Urinary bladder (tissue), 4 donors: ENCODE data around the gene RPL13. TPM values are rescaled to one million over a fixed set of nuclear protein-coding genes. Genes with fewer than 3 reads are reported as not detected.
"Not testable (repeated sequence)": the region's sequence is repeated elsewhere in the genome, so short reads cannot be mapped to it uniquely, and the experiment has no call there.

Experiments used
- DNase-seq: peaks from one replicate; pipeline ENCODE4 v3.0.0-alpha.2; 2015; ENCODE audit errors: extremely low spot score
- H3K27ac ChIP-seq: one replicate; pipeline ENCODE4 v1.5.1; 2013; ENCODE audit warnings: low read depth, mild to moderate bottlenecking, moderate library complexity
- H3K36me3 ChIP-seq: one replicate; pipeline ENCODE4 v1.6.1; 2013; ENCODE audit warnings: mild to moderate bottlenecking, moderate library complexity; ENCODE audit not compliant: insufficient read depth
- H3K4me1 ChIP-seq: one replicate; pipeline ENCODE4 v1.6.1; 2013; ENCODE audit warnings: mild to moderate bottlenecking, moderate library complexity; ENCODE audit not compliant: insufficient read depth
- H3K4me3 ChIP-seq: one replicate; pipeline ENCODE4 v1.5.1; 2013; ENCODE audit warnings: low read depth, low read length
- WGBS: extraction: QIAGEN DNeasy Blood & Tissue Kit; methylation state at CpG from one replicate; pipeline ENCODE4 v1.1.7; 2013; 5-methylcytosine and 5-hydroxymethylcytosine counted together
- polyA plus RNA-seq: library from polyadenylated mRNA; stranded (reverse); fragments of 200-250 nt; gene quantifications from one replicate; pipeline ENCODE4 v1.2.3, GENCODE V29; 2013
- total RNA-seq: library from RNA; depleted of rRNA; stranded (reverse); fragments of >200 nt; gene quantifications from one replicate; pipeline ENCODE4 v1.2.3, GENCODE V29; 2014
- donor health status: healthy with polysubstance abuse.
- donor health status: healthy.

Gene RPL13
- total and polyA plus RNA-seq, 2 donors = 2,031 to 7,650 TPM

DNA sequence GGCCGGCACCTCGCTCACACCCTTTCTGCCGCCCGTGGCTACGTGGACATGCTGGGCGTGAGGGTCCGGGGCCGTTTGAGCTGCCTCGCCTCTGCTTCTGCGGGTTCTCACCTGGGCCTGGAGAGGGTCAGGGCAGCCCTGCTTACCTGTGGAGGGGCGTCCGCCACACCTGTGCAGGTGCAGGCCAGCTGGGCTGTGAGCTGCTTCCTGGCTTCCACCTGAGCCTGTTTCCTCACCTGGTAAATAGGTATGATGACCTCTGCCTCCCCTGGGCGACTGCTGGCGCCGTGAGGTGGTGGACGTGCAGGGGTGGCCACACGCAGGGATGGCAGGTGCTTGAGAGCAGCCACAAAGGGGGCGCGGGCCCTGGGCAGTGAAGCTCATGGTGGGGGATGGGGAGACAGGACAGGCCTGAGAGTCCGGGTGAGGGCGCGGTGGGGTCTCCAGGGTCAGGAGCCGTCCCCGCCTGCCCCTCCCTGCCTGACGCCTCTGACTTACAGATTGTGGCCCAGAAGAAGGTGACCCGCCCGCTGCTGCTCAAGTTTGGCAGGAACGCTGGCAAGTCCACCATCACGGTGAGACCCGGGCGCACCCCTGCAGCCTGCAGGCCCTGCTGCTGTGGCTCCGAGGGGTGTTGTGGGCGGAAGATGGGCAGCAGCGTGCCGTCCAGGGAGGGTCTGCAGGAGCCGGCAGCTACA lies 22.9 kb downstream of the RPL13 start:
- H3K27ac ChIP-seq = no peak overlapping the region
- no peak overlapping the region for H3K4me3 ChIP-seq
- 92% methylated on average over 36 of the region's 36 CpGs for WGBS
- H3K36me3 ChIP-seq = no peaks in the 10 kb centered on the region
- no peaks in the 10 kb centered on the region for H3K4me1 ChIP-seq
- no peak for DNase-seq

DNA sequence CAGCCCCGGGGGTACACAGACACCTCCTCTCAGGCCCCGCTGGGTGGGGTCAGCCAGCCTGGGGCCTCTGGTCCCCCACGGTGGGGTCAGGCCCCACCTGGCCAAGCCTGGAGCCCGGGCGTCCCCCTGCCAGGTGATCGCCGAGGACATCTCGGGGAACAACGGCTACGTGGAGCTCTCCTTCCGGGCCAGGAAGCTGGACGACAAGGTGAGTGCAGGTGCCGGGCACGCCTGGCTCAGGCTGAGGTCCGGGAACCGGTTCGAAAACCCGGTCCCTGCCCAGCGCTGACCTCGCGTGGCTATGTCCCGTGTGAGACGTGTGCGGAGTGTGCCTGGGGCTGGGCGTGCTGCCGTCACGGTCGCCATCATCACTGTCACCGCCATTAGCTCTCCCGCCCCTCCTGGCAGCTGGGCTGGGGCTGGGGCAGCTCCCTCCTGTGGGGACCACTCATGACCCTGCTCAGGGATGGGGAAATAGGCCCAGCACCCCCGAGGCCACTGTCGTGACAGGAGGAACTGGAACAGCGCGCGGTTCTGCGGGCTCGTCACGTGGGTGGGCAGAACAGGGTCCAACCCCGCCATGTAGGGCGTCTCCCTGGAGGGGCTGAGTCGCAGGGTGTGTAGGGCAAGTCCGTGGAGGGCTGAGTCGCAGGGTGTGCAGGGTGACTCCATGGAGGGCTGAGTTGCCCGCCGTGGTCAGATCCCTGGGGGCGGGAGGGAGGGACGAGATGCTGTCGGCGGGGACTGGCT lies 23.6 kb downstream of the RPL13 start:
- DNase-seq = no peak
- Histone ChIP-seq H3K36me3 (no peaks in the 10 kb centered on the region), H3K4me1 (no peaks in the 10 kb centered on the region), H3K4me3 (no peak overlapping the region), H3K27ac (no peak overlapping the region)
- WGBS = 90% methylated on average over 49 of the region's 49 CpGs

DNA sequence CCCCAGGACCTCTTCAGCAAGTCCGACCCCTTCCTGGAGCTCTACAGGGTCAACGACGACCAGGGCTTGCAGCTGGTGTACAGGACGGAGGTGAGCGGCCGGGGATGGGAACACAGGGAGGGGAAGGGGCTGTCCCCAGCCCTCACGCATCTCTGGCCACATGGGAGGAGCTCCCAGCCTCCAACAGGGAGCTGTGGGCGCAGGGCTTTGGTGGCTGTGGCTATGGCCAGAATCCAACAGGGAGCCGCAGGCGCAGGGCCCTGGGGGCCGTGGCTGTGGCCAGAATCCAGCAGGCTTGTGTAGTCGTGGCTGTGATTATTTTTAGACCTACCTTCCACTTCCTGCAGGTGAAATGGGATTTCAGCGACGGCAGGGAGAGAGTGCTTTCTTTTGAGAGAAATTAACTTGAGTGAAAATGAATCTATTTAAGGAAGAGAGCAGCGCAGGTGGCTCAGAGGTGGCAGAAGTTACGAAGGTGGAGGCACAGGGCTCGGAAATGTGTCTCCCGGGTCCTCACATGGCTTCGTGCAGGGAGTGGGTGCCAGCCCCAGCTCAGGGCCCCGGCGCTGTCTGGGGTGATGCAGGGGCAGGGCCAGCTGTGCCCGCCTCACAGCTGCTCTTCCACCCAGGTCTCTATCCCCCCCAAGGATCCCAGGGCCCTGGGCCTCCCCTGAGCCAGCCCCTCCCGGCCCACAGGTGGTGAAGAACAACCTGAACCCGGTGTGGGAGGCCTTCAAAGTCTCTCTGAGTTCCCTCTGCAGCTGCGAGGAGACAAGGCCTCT lies 24.5 kb downstream of the RPL13 start:
- H3K27ac ChIP-seq = no peak overlapping the region
- H3K4me3 ChIP-seq = no peak overlapping the region
- no peaks in the 10 kb centered on the region for H3K4me1 ChIP-seq
- WGBS = 64% methylated on average over 25 of the region's 25 CpGs
- no peak for DNase-seq
- H3K36me3 ChIP-seq = no peaks in the 10 kb centered on the region

DNA sequence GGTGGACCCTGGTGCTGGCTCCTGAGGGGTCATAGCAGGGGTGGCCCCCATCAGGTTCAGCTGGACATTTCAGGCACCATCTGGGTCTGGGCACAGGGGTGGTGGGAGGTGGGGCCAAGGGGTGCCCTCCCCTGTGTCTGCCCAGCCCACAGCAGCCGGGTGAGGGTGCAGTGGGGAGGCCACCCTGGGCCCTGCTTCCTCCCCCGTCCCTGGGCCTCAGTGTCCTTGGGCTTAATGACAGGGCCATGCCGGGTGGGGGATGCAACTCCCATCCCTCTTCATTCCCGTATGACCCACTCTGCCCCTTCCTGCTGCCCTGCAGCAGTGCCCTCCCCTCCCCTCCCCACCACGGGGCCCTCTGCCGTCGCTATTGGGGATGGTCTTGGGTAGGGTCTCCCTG lies 25.7 kb downstream of the RPL13 start:
- no peaks in the 10 kb centered on the region for H3K36me3 ChIP-seq

DNA sequence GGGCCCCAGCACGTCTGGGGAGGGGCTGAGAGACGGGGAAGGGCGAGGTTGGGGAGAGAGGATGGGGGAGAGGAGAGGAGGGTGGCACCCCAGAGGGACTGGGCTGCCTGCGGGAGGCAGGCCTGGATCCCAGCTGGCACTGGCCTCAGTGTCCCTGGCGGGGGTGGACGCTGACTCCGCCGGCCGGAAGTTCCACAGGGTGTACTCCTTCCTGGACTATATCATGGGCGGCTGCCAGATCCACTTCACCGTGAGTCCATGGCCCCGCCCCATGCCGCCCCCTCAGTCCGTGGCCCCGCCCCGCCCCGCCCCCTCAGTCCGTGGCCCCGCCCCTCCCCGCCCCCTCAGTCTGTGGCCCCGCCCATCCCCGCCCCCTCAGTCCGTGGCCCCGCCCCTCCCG lies 26.4 kb downstream of the RPL13 start:
- Histone ChIP-seq H3K27ac (no peak overlapping the region), H3K36me3 (no peaks in the 10 kb centered on the region), H3K4me1 (no peaks in the 10 kb centered on the region), H3K4me3 (no peak overlapping the region)
- 77% methylated on average over 24 of the region's 25 CpGs for WGBS
- DNase-seq = no peak

More for the DNA sequence above, 25.7 kb downstream of the RPL13 start:
- H3K4me1 ChIP-seq = no peaks in the 10 kb centered on the region
- no peak overlapping the region for H3K4me3 ChIP-seq
- no peak for DNase-seq
- no peak overlapping the region for H3K27ac ChIP-seq
- WGBS = 68% methylated on average over 7 of the region's 7 CpGs

DNA sequence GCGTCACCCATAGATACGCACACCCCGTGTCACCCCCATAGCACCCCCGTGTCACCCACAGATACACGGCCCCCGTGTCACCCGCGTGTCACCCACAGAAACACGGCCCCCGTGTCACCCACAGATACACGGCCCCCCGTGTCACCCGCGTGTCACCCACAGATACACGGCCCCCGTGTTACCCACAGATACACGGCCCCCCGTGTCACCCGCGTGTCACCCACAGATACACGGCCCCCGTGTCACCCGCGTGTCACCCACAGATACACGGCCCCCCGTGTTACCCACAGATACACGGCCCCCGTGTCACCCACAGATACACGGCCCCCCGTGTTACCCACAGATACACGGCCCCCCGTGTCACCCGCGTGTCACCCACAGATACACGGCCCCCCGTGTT lies 27.2 kb downstream of the RPL13 start:
- DNase-seq, H3K36me3 ChIP-seq: not testable (repeated sequence)
- WGBS = 96% methylated on average over 25 of the region's 36 CpGs

DNA sequence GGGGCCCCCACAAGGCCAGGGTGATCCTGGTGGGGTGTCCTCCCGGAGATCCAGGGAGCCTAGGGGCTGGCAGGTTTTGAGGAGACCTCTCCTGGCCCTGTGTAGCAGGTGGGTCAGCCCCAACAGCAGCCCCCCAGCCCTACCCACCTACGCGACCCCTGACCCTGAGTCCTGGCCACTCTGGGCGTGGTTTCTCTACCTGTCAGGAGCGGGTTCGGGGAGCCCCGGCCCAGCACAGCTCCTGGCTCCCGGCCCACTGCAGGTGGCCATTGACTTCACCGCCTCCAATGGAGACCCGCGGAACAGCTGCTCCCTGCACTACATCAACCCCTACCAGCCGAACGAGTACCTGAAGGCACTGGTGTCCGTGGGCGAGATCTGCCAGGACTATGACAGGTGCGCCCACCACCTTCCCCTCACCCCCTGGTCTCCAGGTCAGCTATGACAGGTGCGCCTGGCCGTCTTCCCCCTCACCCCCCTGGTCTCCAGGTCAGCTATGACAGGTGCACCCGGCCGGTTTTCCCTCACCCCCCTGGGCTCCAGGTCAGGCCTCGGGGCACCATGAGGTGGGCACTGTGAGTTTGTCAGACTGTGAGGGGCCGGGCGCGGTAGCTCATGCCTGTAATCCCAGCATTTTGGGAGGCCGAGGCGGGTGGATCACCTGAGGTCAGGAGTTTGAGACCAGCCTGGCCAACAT lies 28.1 kb downstream of the RPL13 start:
- no peaks in the 10 kb centered on the region for H3K4me1 ChIP-seq
- H3K4me3 ChIP-seq = no peak overlapping the region
- DNase-seq = no peak
- 93% methylated on average over 26 of the region's 26 CpGs for WGBS
- no peak overlapping the region for H3K27ac ChIP-seq
- no peaks in the 10 kb centered on the region for H3K36me3 ChIP-seq

More for the DNA sequence above, 27.2 kb downstream of the RPL13 start:
- H3K4me1 ChIP-seq, H3K27ac ChIP-seq, H3K4me3 ChIP-seq: not testable (repeated sequence)

DNA sequence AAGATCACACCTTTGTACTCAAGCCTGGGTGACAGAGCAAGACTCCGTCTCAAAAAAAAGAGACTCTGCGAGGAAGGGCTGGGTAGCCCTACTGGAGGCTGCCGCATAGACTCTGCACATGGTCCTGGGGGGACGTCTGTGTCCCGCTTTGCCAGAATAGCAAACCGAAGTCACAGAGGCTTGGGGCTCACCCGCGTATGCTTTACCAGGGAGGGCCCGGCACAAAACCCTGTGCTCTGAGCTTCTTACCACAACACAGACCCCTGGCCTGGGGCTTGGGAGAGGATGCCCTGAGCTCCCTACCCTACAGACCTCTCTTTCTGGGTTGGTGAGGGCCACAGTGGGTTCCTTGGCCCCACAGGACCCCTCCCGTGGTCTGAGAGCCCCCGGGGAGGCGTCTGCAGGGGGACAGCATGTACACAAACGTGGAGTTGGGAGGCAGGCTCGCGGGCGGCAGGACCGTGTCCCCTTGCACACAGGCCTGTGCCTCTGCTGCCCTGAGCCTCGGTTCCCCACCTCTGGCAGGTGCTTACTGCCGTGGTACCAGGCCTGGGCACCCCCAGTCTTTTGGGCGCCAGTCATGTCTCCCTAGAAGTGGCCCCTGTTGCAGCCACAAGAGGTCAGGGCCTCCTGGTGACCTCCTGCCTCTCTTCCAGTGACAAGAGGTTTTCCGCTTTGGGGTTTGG lies 28.9 kb downstream of the RPL13 start:
- no peak overlapping the region for H3K4me3 ChIP-seq
- no peak for DNase-seq
- H3K4me1 ChIP-seq = no peaks in the 10 kb centered on the region
- no peaks in the 10 kb centered on the region for H3K36me3 ChIP-seq
- H3K27ac ChIP-seq = no peak overlapping the region
- 91% methylated on average over 21 of the region's 21 CpGs for WGBS

DNA sequence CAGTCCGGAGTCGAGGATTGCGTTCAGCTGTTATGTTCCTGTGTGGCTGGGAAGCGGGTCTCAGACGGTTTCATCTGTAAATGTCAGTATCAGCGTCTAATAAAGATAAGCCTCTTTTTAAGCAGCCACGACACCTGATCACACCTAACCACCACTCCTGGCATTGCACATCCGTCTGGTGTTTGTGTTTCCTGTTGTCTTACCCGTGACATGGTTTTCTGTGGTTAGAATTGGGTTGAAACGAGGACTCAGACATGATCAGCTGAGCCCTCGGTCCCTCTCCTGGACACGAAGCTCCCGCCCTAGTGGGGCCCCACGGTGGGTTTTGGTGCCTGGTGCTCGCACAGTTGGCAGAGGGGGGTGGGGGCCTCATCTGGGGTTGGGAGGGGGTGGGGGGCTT lies 33.4 kb downstream of the RPL13 start:
- WGBS = 49% methylated on average over 15 of the region's 15 CpGs

DNA sequence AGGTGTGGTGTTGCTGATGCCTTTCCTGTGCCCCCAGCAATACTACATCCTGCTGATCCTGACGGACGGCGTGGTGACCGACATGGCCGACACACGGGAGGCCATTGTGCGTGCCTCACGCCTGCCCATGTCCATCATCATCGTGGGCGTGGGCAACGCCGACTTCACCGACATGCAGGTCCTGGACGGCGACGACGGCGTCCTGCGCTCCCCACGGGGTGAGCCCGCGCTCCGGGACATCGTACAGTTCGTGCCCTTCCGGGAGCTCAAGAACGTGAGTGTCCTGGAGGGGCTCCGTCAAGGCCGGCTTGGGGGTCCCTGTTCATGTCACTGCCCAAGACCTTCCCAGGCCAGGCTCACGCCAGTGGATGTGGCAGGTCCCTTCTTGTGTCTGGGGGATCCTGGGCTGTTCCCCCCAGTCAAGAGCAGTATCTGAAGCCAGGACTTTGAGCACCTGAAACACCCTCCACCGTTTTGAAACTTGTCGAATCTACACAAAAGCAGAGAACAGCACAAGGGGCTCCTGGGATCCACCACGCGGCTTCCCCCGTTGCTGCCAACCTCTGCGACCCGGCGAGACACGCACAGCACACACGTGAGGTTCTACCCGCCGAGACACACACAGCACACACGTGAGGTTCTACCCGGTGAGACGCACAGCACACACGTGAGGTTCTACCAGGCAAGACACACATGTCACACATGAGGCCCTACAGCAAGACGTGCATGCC lies 35.0 kb downstream of the RPL13 start:
- WGBS = 94% methylated on average over 47 of the region's 47 CpGs
- Histone ChIP-seq H3K4me1 (no peaks in the 10 kb centered on the region), H3K27ac (no peak overlapping the region), H3K36me3 (no peaks in the 10 kb centered on the region), H3K4me3 (no peak overlapping the region)
- DNase-seq = no peak

More for the DNA sequence above, 33.4 kb downstream of the RPL13 start:
- no peak overlapping the region for H3K4me3 ChIP-seq
- no peaks in the 10 kb centered on the region for H3K4me1 ChIP-seq
- DNase-seq = no peak
- no peak overlapping the region for H3K27ac ChIP-seq
- no peaks in the 10 kb centered on the region for H3K36me3 ChIP-seq

DNA sequence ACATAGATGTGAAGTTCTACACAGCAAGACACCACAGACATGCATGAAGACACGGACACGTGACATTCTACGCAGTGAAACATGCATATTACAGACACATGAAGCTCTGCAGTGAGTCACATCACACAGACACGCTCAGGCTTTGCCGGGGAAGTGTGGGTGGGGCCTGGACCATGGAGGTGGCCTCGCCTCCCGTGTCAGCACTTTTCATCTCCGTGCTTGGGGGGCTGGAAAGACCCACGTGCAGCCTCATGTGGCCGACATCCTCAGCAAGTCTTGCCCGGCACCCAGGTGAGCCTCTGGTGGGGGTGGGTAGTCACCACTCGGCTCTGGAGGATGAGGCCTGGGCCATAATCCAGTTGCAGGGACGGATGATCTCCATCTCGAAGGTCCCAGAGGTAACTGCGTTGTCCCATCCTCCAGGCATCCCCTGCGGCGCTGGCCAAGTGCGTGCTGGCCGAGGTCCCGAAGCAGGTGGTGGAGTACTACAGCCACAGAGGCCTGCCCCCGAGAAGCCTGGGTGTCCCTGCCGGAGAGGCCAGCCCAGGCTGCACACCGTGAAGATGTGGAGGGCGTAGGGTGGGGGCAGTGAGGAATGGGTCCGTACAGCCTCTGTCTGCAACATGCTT lies 35.7 kb downstream of the RPL13 start:
- DNase-seq = no peak
- Histone ChIP-seq H3K4me1 (no peaks in the 10 kb centered on the region), H3K4me3 (no peak overlapping the region), H3K27ac (no peak overlapping the region), H3K36me3 (no peaks in the 10 kb centered on the region)
- 82% methylated on average over 25 of the region's 25 CpGs for WGBS

DNA sequence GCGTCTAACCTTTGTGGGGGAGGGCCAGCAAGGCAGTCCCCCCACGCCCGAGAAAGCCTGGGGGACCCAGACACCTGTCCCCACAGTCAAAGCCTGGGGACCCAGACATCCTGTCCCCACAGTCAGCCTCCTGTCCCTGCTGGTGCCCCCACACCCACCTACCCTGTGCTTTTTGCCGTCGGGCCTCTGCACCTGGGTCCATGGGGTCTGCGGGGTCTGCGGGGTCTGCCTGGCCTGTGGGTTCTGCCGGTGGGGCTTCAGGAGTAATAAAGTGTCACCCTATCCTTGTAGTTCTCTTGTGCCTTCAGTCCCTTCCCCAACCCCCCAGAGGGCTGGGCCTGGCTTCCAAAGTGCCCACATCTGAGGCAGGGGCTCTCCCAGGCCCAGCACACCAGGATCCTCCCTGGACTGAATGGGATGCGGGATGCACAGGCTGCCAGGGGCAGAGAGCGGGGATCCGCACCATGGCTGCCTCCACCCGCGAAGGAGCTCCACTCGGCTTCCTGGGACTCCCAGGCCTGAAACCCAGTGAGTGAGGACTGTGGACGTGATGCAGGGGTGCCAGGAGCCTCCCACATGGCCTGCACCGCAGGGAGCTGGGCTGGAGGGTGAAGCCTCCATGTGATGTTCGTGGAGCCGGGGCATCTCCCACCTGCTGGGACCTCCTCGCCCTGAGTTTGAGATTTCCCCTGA lies 36.6 kb downstream of the RPL13 start:
- H3K4me3 ChIP-seq = no peak overlapping the region
- H3K27ac ChIP-seq = no peak overlapping the region
- no peaks in the 10 kb centered on the region for H3K4me1 ChIP-seq
- no peaks in the 10 kb centered on the region for H3K36me3 ChIP-seq
- WGBS = 85% methylated on average over 19 of the region's 19 CpGs
- no peak for DNase-seq
